H9 (cell line): ENCODE measurements around the gene ANKRD52. TPM values are rescaled to one million over a fixed set of nuclear protein-coding genes. Genes with fewer than 3 reads are reported as not detected.

Experiments
- DNase-seq: peaks from one replicate; pipeline ENCODE4 v3.0.0-alpha.2; 2017
- H2AFZ ChIP-seq: one replicate; pipeline ENCODE4 v1.6.1; 2013; ENCODE audit warnings: mild to moderate bottlenecking, low read length, control low read depth, moderate library complexity
- H2AK5ac ChIP-seq: 2 replicates; pipeline ENCODE4 v1.6.1; 2013; ENCODE audit warnings: low read length, control low read depth, mixed read lengths; ENCODE audit not compliant: insufficient read length
- H2BK120ac ChIP-seq: one replicate; pipeline ENCODE4 v1.6.1; 2013; ENCODE audit warnings: low read depth, mild to moderate bottlenecking, low read length, control low read depth, inconsistent platforms; ENCODE audit not compliant: poor library complexity, severe bottlenecking
- H2BK12ac ChIP-seq: 2 replicates; pipeline ENCODE4 v1.6.1; 2013; ENCODE audit warnings: low read length, control low read depth, mixed read lengths, low read depth; ENCODE audit not compliant: insufficient read length
- H2BK15ac ChIP-seq: 2 replicates; pipeline ENCODE4 v1.6.1; 2013; ENCODE audit warnings: low read depth, low read length, control low read depth
- H2BK20ac ChIP-seq: one replicate; pipeline ENCODE4 v1.6.1; 2013; ENCODE audit warnings: low read depth, mild to moderate bottlenecking, low read length, control low read depth, inconsistent platforms; ENCODE audit not compliant: poor library complexity, severe bottlenecking
- H2BK5ac ChIP-seq: 2 replicates; pipeline ENCODE4 v1.6.1; 2013; ENCODE audit warnings: low read length, control low read depth, mixed read lengths; ENCODE audit not compliant: insufficient read length
- H3K14ac ChIP-seq: 2 replicates; pipeline ENCODE4 v1.6.1; 2013; ENCODE audit warnings: low read length, control low read depth; ENCODE audit not compliant: insufficient read depth
- H3K18ac ChIP-seq: 2 replicates; pipeline ENCODE4 v1.6.1; 2013; ENCODE audit warnings: low read depth, mild to moderate bottlenecking, mixed read lengths, low read length, control low read depth; ENCODE audit not compliant: insufficient read length
- H3K23ac ChIP-seq: 2 replicates; pipeline ENCODE4 v1.6.1; 2013; ENCODE audit warnings: low read length, control low read depth, mixed read lengths, low read depth; ENCODE audit not compliant: insufficient read length
- H3K23me2 ChIP-seq: 2 replicates; pipeline ENCODE4 v1.6.1; 2013; ENCODE audit warnings: low read depth, mild to moderate bottlenecking, mixed read lengths, low read length, control low read depth; ENCODE audit not compliant: insufficient read length, poor library complexity, severe bottlenecking
- H3K27ac ChIP-seq: 2 replicates; pipeline ENCODE4 v1.5.1; 2013; ENCODE audit warnings: low read length, control low read depth, mixed read lengths, low read depth; ENCODE audit not compliant: insufficient read length
- H3K27me3 ChIP-seq: 2 replicates; pipeline ENCODE4 v1.6.1; 2013; ENCODE audit warnings: low read length, control low read depth, inconsistent platforms; ENCODE audit not compliant: insufficient read depth
- H3K4ac ChIP-seq: 2 replicates; pipeline ENCODE4 v1.6.1; 2013; ENCODE audit warnings: low read depth, mild to moderate bottlenecking, control low read depth, inconsistent platforms, low read length, moderate library complexity
- H3K4me1 ChIP-seq: 2 replicates; pipeline ENCODE4 v1.6.1; 2013; ENCODE audit warnings: low read length, control low read depth, inconsistent platforms; ENCODE audit not compliant: insufficient read depth
- H3K4me2 ChIP-seq: 2 replicates; pipeline ENCODE4 v1.6.1; 2013; ENCODE audit warnings: low read length, control low read depth, mixed read lengths; ENCODE audit not compliant: insufficient read length, insufficient read depth
- H3K56ac ChIP-seq: 2 replicates; pipeline ENCODE4 v1.6.1; 2013; ENCODE audit warnings: low read depth, mild to moderate bottlenecking, mixed read lengths, low read length, control low read depth; ENCODE audit not compliant: insufficient read length
- H3K79me1 ChIP-seq: 2 replicates; pipeline ENCODE4 v1.6.1; 2013; ENCODE audit warnings: low read depth, mild to moderate bottlenecking, moderate library complexity, low read length, control low read depth, inconsistent platforms; ENCODE audit not compliant: insufficient read depth, poor library complexity, severe bottlenecking
- H3K79me2 ChIP-seq: 2 replicates; pipeline ENCODE4 v1.6.1; 2013; ENCODE audit warnings: low read length, control low read depth, inconsistent platforms; ENCODE audit not compliant: insufficient read depth
- H3K9ac ChIP-seq: 2 replicates; pipeline ENCODE4 v1.6.1; 2013; ENCODE audit warnings: low read length, control low read depth, mixed read lengths; ENCODE audit not compliant: insufficient read length; ENCODE audit errors: extremely low read depth
- H3K9me3 ChIP-seq: one replicate; pipeline ENCODE4 v1.6.1; 2013; ENCODE audit warnings: low read depth, low read length, inconsistent platforms; ENCODE audit not compliant: control insufficient read depth
- H3T11ph ChIP-seq: one replicate; pipeline ENCODE4 v1.6.1; 2013; ENCODE audit warnings: mild to moderate bottlenecking, low read length, control low read depth, inconsistent platforms
- H4K20me1 ChIP-seq: one replicate; pipeline ENCODE4 v1.6.1; 2013; ENCODE audit not compliant: control insufficient read depth, insufficient read length, insufficient read depth
- H4K5ac ChIP-seq: 2 replicates; pipeline ENCODE4 v1.6.1; 2013; ENCODE audit warnings: low read depth, mild to moderate bottlenecking, mixed read lengths, low read length, control low read depth; ENCODE audit not compliant: insufficient read length
- H4K8ac ChIP-seq: replicated peaks from 2 replicates; pipeline ENCODE4 v1.6.1; 2013; ENCODE audit warnings: low read length, control low read depth, mixed read lengths, low read depth; ENCODE audit not compliant: insufficient read length
- H4K91ac ChIP-seq: 2 replicates; pipeline ENCODE4 v1.6.1; 2013; ENCODE audit warnings: low read depth, mild to moderate bottlenecking, moderate library complexity, mixed read lengths, low read length, control low read depth; ENCODE audit not compliant: insufficient read length
- H3K27ac Mint-ChIP-seq, 3 experiments: 2 replicates in 2 of 3; 3 replicates in 1 of 3; pipeline ENCODE4 v1.8.0; 2020 to 2021; ENCODE audit warnings: mixed read lengths in 3 of 3, mild to moderate bottlenecking in 1 of 3, moderate library complexity in 1 of 3
- H3K27me3 Mint-ChIP-seq: 2 replicates; pipeline ENCODE4 v1.8.0; 2021; ENCODE audit warnings: low read depth, mild to moderate bottlenecking, moderate library complexity, mixed read lengths
- H3K36me3 Mint-ChIP-seq, 3 experiments: 2 replicates in 2 of 3; 3 replicates in 1 of 3; pipeline ENCODE4 v1.8.0; 2020 to 2021; ENCODE audit warnings: low read depth in 3 of 3, mixed read lengths in 3 of 3; ENCODE audit not compliant: insufficient read depth in 1 of 3
- H3K4me1 Mint-ChIP-seq, 2 experiments: 2 replicates each; pipeline ENCODE4 v1.8.0; 2020; ENCODE audit warnings: mixed read lengths in 2 of 2
- H3K4me3 Mint-ChIP-seq, 2 experiments: 2 replicates in 1 of 2; 3 replicates in 1 of 2; pipeline ENCODE4 v1.8.0; 2020 to 2021; ENCODE audit warnings: mild to moderate bottlenecking in 2 of 2, mixed read lengths in 2 of 2, moderate library complexity in 1 of 2
- H3K9me3 Mint-ChIP-seq, 2 experiments: 2 replicates in 1 of 2; 3 replicates in 1 of 2; pipeline ENCODE4 v1.8.0; 2020; ENCODE audit warnings: mild to moderate bottlenecking in 2 of 2, mixed read lengths in 2 of 2, moderate library complexity in 1 of 2
- CTCF ChIP-seq: fragments of 200-600 bp; sonication (generic); conservative IDR thresholded peaks from 3 replicates; pipeline ENCODE4 v1.8.0; 2021; ENCODE audit warnings: antibody characterized with exemption, mild to moderate bottlenecking
- WGBS: extraction: QIAGEN DNeasy Blood & Tissue Kit; methylation state at CpG from one replicate; pipeline ENCODE4 v1.1.7; 2013; ENCODE audit warnings: missing lambda C conversion rate, low lambda C conversion rate, mixed read lengths; ENCODE audit not compliant: insufficient read length; ENCODE audit errors: extremely low coverage; 5-methylcytosine and 5-hydroxymethylcytosine counted together
- total RNA-seq: library from RNA; stranded (reverse); gene quantifications from 2 replicates; pipeline ENCODE4 v1.2.1, GENCODE V29; 2021

ANKRD52 gene
- total RNA-seq, 1 experiment from 2014 or later: 33.4 TPM

- Histone ChIP-seq H2AK5ac (no peak overlapping the region), H2BK5ac (no peak overlapping the region), H3K79me2 (no peaks in the 10 kb centered on the region; the same call in 1 of the 2 replicates), H3K4me1 (peaks cover 2% of the 10 kb centered on the region; the same call in 1 of the 2 replicates), H2BK20ac (no peak overlapping the region), H2AFZ (no peak overlapping the region), H3K23ac (no peak overlapping the region), H2BK12ac (no peak overlapping the region), H4K20me1 (no peaks in the 10 kb centered on the region), H3K9me3 (no peaks in the 10 kb centered on the region), H3K79me1 (no peaks in the 10 kb centered on the region), H3K9ac (peak overlapping the region; percentile 67), H3K18ac (no peak overlapping the region), H2BK120ac (no peak overlapping the region), H3K14ac (no peak overlapping the region), H3K27ac (no peak overlapping the region), H4K91ac (no peak overlapping the region), H4K8ac (no peak overlapping the region), H3K4me2 (peak overlapping the region; percentile 69), H3K56ac (no peak overlapping the region), H3K27me3 (no peaks in the 10 kb centered on the region), H3K23me2 (peaks cover 26% of the 10 kb centered on the region), H3T11ph (no peak overlapping the region), H3K4ac (no peak overlapping the region), H4K5ac (no peak overlapping the region), H2BK15ac (no peak overlapping the region)
- peak overlapping the region; percentile 98 to 99 for H3K4me3 Mint-ChIP-seq
- H3K27me3 Mint-ChIP-seq: no peaks in the 10 kb centered on the region; the same call in 1 of the 2 replicates
- DNase-seq: no peak
- WGBS: no CpG with 5 or more reads among the region's 10 CpGs
- TF ChIP-seq CTCF: no peak
- H3K9me3 Mint-ChIP-seq: no peaks in the 10 kb centered on the region; a peak in 1 of 5 replicates
- peaks cover 32 to 39% of the 10 kb centered on the region in 2 experiments for H3K4me1 Mint-ChIP-seq
- peaks cover 15 to 25% (median 19%) of the 10 kb centered on the region in 3 experiments for H3K36me3 Mint-ChIP-seq
- peak overlapping the region; percentile 98 for H3K27ac Mint-ChIP-seq
Observed at GRCh38 chr12:56220611-56221231, 37.5 kb downstream of the ANKRD52 start.
